Activated gamma-delta T cell treated with Interleukin-2 at 50 U/mL for 16 hours (primary cell): ENCODE data around the gene IFT122.

ENCODE experiments used
- DNase-seq: peaks from one replicate; pipeline ENCODE4 v3.0.0-alpha.2; 2020

Gene IFT122

DNA sequence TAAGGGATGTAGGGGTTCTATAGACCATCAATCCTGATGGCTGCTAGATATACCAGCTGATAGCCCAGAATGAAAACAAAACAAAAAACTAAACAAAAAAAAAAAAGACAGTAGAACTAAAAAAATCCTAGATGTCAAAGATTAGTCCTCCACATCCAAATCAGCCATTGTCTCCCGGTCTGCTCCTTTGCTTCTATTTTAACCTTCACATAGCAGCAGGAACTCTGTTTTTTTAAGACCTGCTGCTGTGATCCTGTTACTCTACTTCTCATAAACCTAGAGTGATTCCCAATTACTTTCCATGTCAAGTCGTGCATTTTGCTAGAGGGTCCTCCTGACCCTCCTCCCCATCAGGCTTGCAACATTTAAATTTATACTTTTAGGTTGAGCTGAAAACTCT lies 2.5 kb downstream of the IFT122 start:
- no peak for DNase-seq

DNA sequence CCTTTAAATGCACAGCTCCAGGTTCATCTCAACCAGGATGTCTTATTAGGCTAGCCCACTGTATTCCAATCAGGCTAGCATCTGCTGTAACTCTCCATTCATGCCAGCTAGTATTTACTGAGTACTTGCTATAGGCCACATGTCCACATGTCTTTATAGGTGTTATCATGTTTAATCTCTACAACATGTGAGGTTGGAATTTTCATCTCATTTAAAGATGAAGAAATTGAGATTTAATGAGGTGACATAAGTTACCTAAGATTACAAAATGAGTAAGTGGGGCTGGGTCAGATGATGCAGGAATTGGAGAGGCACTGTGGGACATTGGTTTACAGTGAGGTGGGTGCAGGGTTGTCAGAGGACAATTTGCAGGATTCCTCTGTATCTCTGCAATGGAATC lies 2.9 kb downstream of the IFT122 start:
- DNase-seq = no peak

DNA sequence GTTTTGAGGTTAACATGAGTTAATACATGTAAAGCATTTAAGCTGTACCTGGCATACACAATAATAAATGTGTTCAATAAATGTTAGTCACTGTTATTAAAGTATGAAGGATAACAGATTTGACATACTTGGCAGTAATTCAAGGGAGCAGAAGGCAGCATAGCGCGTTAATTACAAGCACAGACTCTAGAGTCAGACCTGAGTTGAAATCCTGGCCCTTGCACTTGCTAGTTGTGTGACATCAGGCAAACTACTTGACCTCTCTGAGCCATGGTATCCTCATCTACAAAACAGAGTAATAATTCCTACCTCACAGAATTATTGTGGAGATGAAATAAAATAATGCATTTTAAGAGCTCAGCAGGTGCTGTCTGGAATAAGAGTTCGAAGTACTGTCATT lies 5.4 kb downstream of the IFT122 start:
- no peak for DNase-seq

DNA sequence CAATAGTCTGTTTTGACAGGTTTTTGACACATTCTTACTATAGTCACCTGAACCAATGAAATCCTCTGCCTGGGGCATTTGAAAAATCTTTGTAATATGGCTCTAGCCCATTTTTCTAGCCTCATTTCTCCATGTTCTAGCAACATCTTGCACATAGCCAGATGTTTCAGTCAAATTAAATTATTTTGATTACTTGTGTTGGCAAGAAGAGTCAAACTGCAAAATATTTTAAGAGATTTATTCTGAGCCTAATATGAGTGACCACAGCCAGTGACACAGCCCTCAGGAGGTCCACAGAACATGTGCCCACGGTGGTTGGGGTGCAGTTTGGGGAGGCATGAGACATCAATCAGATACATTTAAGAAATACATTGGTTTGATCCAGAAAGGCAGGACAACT lies 6.9 kb downstream of the IFT122 start:
- DNase-seq = no peak

DNA sequence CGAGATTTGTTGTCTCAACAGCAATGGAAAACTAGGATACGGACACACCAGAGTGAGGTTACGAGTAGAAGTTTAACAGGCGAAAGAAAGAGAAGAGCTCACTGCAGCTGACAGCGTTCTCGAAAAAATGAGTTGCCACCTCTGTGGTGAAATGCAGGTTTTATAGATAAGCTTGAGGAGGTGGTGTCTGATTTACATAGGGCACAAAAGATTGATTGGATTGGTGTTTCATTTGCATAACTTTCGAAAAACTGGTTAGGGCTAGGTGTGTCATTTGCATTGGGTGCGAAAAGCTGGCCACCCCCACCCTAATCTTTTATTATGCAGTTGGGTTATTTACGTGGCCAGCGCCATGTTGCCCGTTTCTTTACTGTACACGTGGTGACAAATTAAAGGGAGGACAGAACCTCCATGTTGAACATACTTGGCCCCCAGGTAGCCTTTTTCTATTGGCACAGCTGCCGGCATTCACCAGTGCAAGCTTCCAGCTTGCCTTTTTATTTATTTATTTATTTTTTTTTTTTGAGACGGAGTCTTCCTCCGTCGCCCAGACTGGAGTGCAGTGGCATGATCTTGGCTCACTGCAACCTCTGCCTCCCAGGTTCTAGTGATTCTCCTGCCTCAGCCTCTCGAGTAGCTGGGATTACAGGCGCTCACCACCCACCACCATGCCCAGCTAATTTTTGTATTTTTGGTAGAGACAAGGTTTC lies 8.3 kb downstream of the IFT122 start:
- DNase-seq = no peak

DNA sequence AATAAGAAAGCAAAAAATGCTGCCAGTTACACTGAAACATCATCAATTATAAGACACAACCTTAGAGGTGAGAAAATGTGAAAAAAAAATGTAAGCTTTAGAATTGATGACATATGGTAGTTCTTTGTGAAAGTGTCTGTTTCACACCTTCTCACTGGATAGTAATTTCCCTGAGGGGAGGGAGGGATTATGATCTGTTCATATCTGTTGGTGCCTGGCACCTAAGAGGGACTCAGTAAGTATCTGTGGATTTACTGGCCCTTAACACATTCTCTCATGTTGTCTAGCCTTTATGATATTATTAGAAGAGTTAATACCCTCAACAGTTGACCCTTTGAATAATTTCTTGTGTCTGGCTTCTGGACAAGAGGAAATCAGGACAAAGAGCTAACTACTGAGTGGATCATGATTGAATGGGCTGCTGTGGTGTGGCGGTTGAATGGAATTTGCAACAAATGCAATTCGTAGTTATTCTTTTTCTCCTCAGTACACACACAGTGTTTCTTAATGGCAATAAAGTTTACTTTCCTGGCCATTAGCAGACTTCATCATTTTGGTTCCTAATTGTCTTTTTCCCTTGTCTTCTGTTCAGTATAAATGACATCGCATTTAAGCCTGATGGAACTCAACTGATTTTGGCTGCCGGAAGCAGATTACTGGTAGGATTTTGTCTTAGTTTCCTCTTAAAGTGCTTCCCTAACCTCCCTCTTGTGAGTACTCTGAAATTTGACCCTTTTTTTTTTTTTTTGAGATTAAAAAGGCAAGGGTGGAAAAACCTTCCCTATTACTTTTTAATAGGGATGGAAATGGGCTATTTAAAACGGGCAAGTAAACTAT lies 9.5 kb downstream of the IFT122 start:
- DNase-seq = no peak

DNA sequence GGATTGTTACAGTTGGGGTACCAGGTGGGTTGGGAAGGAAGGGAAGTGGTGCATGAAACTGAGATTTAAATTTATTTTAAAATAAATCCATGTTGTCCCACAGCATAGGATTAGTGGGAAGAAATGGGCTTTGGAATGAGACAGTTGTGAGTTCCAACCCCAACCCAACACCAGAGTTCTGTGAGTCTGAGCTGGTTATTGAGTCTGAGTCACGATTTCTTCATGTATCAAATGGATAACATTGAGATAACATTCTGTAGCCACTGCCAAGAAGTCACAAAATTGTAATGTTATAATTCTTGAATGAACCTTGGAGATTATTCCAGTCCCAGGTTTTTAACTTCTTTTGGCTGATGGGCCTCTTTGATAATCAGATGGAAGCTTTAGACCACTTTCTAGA lies 13.7 kb downstream of the IFT122 start:
- DNase-seq = no peak

DNA sequence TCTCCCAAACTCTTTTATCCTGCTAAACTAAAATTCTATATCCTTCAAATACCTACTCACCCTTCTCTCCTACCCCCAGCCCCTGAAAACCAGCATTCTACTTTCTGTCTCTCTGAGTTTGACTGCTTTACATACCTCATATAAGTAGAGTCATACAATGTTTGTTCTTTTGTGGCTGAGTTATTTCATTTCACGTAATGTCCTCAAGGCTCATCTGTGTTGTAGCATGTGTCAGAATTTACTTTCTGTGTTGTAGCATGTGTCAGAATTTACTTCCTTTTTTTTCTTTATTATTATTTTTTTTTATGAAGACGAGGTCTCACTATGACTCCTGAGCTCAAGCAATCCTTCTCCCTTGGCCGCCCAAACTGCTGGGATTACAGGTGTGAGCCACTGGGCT lies 20.1 kb downstream of the IFT122 start:
- DNase-seq = no peak

DNA sequence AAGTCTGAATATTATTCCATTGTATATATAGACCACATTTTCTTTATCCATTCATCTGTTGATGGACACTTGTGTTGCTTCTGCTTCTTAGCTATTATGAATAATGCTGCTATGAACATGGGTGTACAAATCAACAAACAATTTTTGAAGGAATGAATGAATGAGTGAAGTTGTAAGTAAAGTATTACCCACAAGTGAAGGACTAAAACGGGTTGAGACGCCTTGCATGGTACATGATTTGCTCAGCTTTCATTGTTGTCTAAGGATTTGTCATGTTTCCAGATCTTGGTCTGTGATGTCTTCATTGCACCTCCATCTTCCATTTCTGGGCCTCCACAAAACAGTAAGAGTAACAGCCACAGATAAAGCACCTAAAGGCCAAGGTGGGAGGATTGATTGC lies 20.5 kb downstream of the IFT122 start:
- DNase-seq = no peak

DNA sequence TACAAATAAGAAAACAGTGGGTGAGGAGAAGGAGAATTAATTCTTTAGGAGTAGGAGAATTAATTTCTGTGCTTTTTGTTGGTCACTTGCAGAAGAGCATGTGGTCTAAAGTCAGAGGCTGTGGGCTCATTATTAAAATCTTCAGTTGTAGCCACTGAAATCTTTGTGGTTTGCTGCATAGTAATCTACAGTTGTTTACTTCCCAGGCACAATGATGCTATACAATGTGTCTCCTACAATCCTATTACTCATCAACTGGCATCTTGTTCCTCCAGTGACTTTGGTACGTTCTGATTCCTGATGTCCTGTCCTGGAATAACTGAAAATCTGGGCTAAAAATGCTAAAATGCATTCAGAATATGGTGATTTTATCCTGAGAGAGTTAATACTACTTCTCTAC lies 21.0 kb downstream of the IFT122 start:
- DNase-seq = no peak

DNA sequence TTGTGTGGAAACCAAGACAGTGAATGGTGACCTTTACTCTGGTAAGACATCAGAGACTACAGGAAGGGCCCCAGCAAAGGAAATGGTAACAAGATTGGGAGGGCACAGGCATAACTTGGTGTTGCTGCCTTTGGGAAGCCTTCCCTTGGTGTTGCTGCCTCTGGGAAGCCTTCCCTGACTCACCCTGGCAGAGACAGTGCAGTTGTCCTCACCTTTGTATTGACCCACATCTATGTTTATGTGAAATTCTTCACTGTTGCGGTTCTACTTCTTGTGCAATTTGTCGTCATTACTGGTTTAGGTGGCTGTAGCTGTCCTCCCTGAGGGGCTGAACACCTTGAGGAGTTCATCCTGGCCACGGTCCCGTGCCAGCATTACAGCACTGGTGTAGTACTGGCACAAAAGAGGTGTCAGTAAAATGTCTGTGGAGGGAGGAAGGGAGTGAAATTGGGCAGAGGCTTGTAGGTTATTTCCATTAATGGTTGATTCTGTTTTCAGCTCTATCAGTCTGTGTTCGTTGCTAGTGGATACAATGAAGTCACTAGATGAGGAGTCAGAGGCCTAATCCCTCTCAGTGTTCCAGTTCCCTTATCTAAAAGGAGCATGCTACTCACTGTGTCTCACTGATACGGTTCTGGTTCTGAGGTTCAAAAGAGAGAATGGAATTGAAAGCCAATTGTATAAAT lies 21.6 kb downstream of the IFT122 start:
- DNase-seq = no peak

DNA sequence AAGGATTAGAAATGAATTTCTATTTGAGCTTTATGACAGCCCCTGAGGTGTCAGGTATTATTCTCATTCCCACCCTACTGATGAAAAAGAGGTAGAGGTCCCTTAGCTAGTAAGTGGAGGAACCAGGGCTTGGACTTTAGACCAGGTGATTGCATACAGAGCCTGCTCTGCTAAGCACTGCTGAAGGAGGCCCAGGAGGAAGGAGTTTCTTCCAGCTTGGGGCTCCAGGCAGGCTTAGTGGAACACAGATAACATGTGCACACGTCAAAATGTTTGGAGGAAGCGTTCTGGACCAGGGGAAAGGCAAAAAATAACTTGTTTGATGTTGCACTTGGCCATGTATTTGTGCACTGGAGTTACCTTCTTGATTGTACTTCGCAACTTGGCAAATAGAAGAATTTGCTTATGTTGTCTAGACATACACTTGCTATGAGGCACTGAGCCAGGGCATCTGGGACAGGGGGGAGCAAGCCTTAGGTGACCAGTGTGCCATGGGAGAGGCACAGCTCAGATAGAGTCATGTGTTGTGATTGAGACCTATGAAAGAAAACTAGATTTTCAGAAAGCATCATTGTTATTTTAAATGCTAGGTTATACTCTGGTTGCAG lies 22.4 kb downstream of the IFT122 start:
- DNase-seq = no peak

DNA sequence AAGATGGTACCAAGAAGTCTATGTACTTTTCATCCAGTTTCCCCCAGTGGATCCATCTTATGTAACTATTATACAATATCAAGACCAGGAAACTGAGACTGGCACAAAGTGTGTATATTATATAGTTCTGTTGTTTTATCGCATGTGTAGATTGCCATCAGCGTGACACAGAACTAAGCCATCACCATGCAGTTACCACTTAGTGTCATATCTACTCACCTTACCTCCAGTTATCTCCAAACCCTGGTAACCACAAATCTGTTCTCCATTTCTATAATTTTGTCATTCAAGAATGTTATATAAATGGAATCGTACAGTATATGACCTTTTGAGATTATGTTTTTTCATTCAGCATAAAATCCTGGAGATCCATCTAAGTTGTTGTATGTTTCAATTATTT lies 23.1 kb downstream of the IFT122 start:
- DNase-seq = no peak

DNA sequence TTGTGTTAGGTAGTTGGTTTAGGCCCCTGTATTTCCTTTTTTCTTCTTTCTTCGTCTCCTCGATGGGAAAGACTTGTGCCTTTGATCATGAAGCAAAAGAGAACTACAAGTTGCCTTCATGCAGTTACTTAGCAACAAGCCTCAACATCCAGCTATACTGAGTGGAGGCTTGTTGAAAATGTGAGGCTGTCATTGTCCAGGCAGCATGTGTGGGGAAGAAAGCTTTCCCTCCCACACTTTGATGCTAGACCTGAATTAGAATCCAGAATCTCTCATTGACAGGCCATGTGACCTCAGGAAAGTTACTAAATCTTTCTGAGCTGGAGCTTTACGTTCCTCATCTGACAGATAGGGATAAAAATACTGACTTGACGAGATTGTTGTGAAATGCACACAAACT lies 23.7 kb downstream of the IFT122 start:
- no peak for DNase-seq

DNA sequence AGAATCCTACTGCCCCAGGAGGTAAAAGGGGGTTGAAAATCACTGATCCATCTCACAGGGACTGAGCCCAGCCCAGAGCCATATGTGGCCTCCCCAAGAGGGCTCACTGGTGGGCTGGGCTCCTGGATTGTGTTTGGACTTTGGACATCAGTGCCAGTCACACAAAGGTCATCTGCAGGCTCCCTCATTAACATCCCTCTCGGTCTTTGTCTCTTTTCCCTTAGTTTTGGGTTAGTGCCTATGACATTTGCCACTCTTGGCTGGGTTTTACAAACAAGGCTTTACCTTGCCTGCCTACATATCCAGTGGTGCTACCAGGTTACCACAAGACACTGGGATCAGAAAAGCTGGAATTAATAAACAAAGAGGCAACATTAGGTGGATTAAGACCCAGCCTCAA lies 27.9 kb downstream of the IFT122 start:
- no peak for DNase-seq

DNA sequence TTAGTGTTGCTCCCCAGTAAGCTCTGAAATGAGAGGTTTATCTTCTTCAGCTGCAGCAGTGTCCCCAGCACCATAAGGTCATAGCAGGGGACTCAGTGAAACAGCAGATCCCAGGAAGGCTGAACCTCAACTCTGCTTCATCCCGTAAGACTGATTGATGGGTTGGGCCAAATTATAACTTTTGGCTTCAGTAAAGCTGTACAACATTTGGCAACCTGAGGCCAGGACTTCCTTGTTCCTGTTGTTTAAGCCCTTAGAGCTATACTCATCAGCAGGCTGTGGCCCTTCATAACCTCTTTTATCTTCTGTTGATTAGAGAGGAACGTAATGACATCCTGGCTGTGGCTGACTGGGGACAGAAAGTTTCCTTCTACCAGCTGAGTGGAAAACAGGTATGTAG lies 29.0 kb downstream of the IFT122 start:
- DNase-seq = no peak

DNA sequence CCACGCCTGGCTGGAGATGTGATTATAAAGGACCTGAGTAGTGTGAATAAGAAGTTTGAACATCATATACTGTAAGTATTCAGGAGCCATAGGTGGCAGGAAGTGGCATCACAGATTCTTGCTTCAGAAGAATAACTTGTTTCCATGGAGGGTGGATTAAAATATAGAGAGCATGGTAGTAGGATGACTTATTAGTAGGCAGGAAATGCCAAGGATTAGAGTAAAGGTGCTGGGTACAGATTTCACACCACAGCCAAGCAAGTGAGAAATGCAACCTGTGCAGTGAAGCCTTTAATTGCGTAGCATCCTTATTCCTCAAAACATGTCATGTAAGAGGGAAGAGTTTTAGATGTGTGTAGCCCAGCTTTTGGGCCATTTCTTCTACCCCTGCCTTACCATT lies 30.8 kb downstream of the IFT122 start:
- DNase-seq = no peak

DNA sequence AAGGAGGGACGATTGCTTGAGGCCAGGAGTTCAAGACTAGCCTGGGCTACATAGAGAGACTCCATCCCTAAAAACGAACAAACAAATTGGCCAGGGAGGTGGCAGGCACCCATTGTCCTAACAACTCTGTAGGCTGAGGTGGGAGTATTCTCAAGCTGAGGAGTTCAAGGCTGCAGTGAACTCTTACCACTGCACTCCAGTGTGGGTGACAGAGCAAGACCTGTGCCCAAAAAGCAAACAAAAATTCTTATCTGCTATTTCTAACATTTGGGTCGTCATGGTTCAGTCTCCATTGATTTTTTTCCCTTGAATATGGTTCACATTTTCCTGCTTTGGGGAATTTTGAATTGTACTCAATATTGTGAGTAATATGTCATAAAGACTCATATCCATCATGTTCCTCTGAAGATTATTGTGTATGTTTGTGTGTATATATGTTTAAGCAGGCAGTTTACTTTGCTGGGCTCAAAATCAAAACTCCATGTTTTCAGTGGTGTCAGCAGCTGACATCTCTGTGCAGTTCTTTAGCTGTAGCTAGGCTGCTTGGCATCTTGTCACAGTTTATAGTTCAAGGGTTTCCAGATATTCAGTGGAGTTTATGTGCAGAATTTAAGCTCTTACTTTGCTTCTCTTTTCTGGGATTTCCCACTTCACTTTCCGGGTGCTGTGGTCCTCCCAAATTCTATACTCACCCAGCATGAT lies 33.2 kb downstream of the IFT122 start:
- no peak for DNase-seq

DNA sequence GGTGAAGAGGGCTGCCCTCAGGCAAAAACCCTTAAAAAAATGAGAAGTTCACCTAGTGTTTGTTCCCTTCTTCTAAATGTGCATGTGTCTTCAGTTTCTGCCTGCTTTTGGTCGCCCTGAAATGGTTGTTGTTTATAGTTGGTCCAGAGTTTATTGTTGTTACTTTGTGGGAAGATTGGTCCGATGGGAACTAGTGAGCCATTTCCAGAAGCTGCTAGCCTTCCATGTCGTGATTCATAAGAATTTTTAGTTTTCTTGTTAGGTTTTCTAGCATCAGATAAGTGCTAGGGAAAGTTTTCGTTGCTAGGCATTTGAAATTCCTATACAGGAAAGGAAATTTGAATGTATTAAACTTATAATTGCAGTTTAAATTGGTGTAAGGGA lies 33.7 kb downstream of the IFT122 start:
- DNase-seq = no peak

DNA sequence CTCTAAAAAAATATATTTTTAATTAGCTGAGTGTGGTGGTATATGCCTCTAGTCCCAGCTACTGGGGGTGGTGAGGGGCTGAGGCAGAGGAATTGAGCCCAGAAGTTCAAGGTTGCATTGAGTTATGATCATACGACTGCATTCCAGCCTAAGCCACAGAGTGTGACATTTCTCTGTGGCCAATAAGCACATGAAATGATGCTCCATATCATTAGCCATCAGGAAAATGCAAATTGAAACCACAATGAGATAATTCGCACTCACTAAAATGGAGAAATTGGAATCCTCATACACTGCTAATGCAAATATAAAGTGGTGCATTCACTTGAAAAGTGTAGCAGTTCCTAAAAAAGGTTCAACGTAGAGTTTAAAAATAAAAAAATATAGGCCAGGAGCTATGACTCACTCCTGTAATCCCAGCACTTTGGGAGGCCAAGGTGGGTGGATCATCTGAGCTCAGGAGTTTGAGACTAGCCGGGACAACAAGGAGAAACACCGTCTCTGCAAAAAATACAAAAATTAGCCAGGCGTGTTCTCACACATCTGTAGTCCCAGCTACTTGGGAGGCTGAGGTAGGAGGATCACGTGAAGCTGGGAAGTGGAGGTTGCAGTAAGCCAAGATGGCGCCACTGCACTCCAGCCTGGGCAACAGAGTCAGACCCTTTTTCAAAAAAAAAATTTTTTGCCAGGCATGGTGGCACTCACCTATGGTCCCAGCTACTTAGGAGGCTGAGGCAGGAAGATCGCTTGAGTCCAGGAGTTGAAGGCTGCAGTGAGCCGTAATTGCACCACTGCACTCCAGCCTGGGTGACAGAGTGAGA lies 35.2 kb downstream of the IFT122 start:
- DNase-seq = no peak

DNA sequence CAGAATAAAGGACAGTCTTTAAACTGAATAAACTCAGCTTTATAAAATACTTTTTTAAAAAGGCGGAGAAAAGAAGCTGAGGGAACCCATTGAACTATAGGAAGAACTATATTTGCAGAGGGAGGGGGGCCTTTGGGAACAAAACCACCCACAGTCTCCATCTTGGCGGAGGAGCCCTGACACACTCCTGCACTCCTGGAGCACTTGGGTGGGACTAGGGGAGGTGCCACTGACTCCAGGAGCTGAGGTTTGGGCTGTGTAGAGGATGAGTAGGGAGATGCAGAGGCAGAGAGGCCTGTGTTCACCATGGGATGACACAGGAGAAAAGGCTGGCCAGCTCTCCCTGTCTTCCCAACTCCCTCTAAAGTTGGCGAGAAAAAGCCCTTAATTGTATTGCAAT lies 35.8 kb downstream of the IFT122 start:
- no peak for DNase-seq

DNA sequence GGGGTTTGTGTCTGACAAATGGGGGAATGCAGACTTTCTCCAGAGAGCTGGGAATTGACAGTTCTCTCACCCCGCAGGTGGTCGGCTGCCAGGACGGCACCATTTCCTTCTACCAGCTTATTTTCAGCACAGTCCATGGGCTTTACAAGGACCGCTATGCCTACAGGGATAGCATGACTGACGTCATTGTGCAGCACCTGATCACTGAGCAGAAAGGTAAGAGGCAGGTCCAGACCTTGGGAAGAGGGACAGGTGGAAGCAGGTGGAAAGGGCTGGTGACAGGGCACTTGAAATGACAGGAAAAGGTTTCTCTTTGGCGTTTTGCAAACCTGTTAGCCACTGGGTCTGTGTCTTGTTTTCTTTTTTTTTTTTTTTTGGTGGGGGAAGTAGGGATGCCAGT lies 36.6 kb downstream of the IFT122 start:
- no peak for DNase-seq
